GM18499 (cell line): Measurements from ENCODE around the gene LARP4.
"Not testable (repeated sequence)": the region's sequence is repeated elsewhere in the genome, so short reads cannot be mapped to it uniquely, and the experiment has no call there.

Experiments
- ATAC-seq: cut with Tn5 transposase; IDR thresholded peaks from one replicate; pipeline ENCODE4 v1.9.1; 2021; ENCODE audit warnings: moderate number of reproducible peaks; ENCODE audit not compliant: insufficient read depth, unreplicated experiment

The LARP4 gene

GRCh38 chr12:50520416-50521207 is 119.9 kb downstream of the LARP4 start:
- ATAC-seq: no peak

DNA sequence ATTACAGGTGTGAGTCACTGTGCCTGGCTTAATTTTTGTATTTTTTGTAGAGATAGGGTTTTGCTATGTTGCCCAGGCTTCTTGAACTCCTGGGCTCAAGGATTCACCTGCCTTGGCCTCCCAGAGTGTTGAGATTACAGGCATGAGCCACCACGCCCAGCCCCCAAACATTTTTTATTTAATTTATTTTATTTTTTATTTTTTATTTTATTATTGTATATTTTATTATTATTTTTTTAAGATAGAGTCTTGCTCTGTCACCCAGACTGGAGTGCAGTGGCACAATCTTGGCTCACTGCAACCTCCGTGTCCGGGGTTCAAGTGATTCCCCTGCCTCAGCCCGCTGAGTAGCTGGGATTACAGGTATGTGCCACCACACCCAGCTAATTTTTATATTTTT is 121.1 kb downstream of the LARP4 start:
- not testable (repeated sequence) for ATAC-seq

DNA sequence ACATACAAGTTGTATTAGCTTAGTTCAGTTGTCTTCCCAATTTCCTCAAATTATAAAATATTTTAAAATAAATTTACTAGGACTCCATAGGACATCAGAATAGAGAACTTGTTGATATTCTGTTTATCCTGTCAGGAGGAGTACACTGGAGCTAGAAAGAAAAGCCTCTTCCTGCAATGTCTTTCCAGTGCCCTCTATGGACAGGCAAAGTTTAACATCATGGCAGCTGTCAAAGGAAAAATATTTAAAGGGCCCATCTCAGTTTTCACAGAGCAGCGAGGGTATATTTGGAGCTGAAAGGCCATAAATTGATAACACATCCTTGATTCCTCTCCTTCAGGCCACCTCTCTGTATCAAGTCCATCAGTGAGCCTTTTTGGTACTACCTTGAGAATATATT is 123.1 kb downstream of the LARP4 start:
- ATAC-seq: no peak

GRCh38 chr12:50524621-50525020 is 123.9 kb downstream of the LARP4 start:
- ATAC-seq: no peak

DNA sequence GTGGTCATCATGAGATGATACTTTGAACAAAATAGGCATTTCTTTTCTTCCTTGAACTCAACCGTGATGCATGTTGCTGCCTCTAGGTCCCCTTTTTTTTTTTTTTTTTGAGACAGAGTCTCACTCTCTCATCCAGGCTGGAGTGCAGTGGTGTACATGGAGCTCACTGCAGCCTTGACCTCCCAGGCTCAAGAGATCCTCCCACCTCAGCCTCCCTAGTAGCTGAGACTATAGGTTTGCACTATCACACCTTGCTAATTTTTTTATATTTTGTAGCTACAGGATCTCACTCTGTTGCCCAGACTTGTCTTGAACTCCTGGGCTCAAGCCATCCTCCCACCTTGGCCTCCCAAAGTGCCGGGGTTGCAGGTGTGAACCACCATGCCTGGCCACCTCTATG is 124.7 kb downstream of the LARP4 start:
- no peak for ATAC-seq

DNA sequence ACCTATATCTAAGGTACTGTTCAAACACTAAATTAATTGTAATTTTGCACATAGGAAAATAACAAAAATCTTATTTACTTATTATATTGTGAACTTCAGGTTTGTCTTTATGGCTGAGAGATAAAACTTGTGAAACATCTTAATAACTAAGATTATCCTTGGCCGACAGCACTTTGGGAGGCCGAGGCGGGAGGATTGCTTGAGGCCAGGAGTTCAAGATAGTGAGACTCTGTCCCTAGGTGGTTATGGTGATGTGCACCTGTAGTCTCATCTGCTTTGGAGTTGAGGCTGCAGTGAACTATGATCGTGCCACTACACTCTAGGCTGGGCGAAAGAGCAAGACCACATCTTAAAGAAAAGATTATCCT is 126.7 kb downstream of the LARP4 start:
- no peak for ATAC-seq

GRCh38 chr12:50528800-50529199 is 128.1 kb downstream of the LARP4 start:
- no peak for ATAC-seq

- ATAC-seq: no peak
Observed at GRCh38 chr12:50529345-50529744, 128.7 kb downstream of the LARP4 start.
